HEK293T (cell line): Measurements from ENCODE around the gene PTPN4.

Experiments
- CTCF ChIA-PET: fragments of 350-600 bp; formaldehyde crosslinking; extraction: SDS; loops from one replicate; lab custom pipeline; 2021; ENCODE audit warnings: antibody characterized with exemption, inconsistent platforms; lab: Yijun Ruan, JAX
- POLR2A ChIA-PET: fragments of 350-600 bp; formaldehyde crosslinking; extraction: SDS; loops from one replicate; lab custom pipeline; 2020; ENCODE audit warnings: antibody characterized with exemption, inconsistent platforms; lab: Yijun Ruan, JAX
- DNase-seq: peaks from one replicate; pipeline ENCODE4 v3.0.0; 2012; ENCODE audit warnings: mixed read lengths; ENCODE audit errors: extremely low spot score
- ARNT ChIP-seq: fragments of 450-650 bp; IDR thresholded peaks from 2 replicates; pipeline ENCODE4 v1.6.1; 2017; ENCODE audit warnings: mild to moderate bottlenecking
- BHLHE40 ChIP-seq: fragments of 450-650 bp; IDR thresholded peaks from 2 replicates; pipeline ENCODE4 v1.6.1; 2016; ENCODE audit warnings: mild to moderate bottlenecking, moderate library complexity, borderline replicate concordance
- CTBP1 ChIP-seq: fragments of 450-650 bp; IDR thresholded peaks from 2 replicates; pipeline ENCODE4 v1.6.1; 2016; ENCODE audit warnings: borderline replicate concordance
- ELF4 ChIP-seq: fragments of 450-650 bp; IDR thresholded peaks from 2 replicates; pipeline ENCODE4 v1.6.1; 2017; ENCODE audit warnings: antibody characterized with exemption
- FOXA1 ChIP-seq: fragments of 450-650 bp; IDR thresholded peaks from 2 replicates; pipeline ENCODE4 v1.6.1; 2016; ENCODE audit warnings: mild to moderate bottlenecking
- FOXK2 ChIP-seq: fragments of 450-650 bp; IDR thresholded peaks from 2 replicates; pipeline ENCODE4 v1.6.1; 2016; ENCODE audit warnings: mild to moderate bottlenecking
- FOXM1 ChIP-seq: fragments of 450-650 bp; IDR thresholded peaks from 2 replicates; pipeline ENCODE4 v1.6.1; 2017; ENCODE audit warnings: mild to moderate bottlenecking, borderline replicate concordance
- HDGF ChIP-seq: fragments of 450-650 bp; IDR thresholded peaks from 2 replicates; pipeline ENCODE4 v1.6.1; 2017; ENCODE audit warnings: antibody characterized with exemption, borderline replicate concordance
- L3MBTL2 ChIP-seq: fragments of 450-650 bp; conservative IDR thresholded peaks from 2 replicates; pipeline ENCODE4 v1.6.1; 2016; ENCODE audit warnings: mild to moderate bottlenecking
- LEF1 ChIP-seq: fragments of 450-650 bp; IDR thresholded peaks from 2 replicates; pipeline ENCODE4 v1.6.1; 2017; ENCODE audit warnings: mild to moderate bottlenecking, borderline replicate concordance
- NFRKB ChIP-seq: fragments of 450-650 bp; IDR thresholded peaks from 2 replicates; pipeline ENCODE4 v1.6.1; 2016; ENCODE audit warnings: mild to moderate bottlenecking, moderate library complexity
- SP1 ChIP-seq: fragments of 450-650 bp; IDR thresholded peaks from 2 replicates; pipeline ENCODE4 v1.6.1; 2017
- SUZ12 ChIP-seq: fragments of 450-650 bp; IDR thresholded peaks from 2 replicates; pipeline ENCODE4 v1.6.1; 2016; ENCODE audit warnings: mild to moderate bottlenecking
- TARDBP ChIP-seq: fragments of 450-650 bp; IDR thresholded peaks from 2 replicates; pipeline ENCODE4 v1.6.1; 2016
- ZNF384 ChIP-seq: fragments of 450-650 bp; IDR thresholded peaks from 2 replicates; pipeline ENCODE4 v1.6.1; 2016
- TF ChIP-seq, protein P1 (sequence below): fragments of 450-650 bp; IDR thresholded peaks from 2 replicates; pipeline ENCODE4 v1.6.1; 2016

Gene PTPN4

DNA sequence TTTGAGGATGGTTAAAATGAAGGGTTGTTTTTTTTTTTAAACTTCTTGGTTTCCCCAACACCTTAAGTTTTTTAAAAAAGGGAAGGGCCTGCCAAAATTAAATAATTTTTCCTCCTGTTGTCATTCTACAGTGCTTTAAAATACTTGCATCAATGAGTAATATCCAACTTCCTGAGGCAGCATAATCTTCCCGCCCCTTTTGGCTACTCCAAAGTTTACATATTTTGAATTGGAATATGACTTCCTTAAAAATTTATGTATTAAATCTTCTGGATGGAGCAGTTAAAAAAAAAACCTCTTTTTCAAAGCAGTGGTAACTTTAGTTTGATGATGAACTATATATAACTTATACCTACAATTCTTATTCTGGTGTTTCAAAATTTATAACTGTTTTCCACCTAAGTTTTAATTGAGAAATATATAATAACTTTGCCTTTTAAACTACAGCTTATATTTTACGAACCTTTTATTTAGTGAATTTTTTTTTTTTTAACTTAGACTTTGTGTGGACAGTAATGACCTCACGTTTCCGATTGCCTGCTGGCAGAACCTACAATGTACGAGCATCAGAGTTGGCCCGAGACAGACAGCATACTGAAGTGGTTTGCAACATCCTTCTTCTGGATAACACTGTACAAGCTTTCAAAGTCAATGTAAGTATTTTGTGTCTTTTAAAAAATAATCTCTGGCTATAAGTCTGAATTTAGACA lies 49.8 kb downstream of the PTPN4 start:
- ChIA-PET POLR2A (interaction anchor here (0.6 kb wide), 1 partner anchor 809 kb away, joined by 3 read pairs; no protein-coding TSS in a partner anchor), CTCF (interaction anchor here (0.6 to 1.6 kb wide), 2 partner anchors 14 to 56 kb away, joined by 3 to 4 read pairs; no protein-coding TSS in a partner anchor)
- no peak for DNase-seq
- no peak for TF ChIP-seq ELF4
- no peak for TF ChIP-seq L3MBTL2
- TF ChIP-seq FOXK2, result no peak
- no peak for TF ChIP-seq TARDBP
- TF ChIP-seq CTBP1, result no peak
- no peak for TF ChIP-seq NFRKB
- TF ChIP-seq SP1, result no peak
- no peak for TF ChIP-seq BHLHE40
- no peak for TF ChIP-seq HDGF
- no peak for TF ChIP-seq ARNT
- no peak for TF ChIP-seq FOXA1
- no peak for TF ChIP-seq ZNF384
- TF ChIP-seq LEF1, result no peak
- TF ChIP-seq FOXM1, result no peak
- TF ChIP-seq, protein P1, sequence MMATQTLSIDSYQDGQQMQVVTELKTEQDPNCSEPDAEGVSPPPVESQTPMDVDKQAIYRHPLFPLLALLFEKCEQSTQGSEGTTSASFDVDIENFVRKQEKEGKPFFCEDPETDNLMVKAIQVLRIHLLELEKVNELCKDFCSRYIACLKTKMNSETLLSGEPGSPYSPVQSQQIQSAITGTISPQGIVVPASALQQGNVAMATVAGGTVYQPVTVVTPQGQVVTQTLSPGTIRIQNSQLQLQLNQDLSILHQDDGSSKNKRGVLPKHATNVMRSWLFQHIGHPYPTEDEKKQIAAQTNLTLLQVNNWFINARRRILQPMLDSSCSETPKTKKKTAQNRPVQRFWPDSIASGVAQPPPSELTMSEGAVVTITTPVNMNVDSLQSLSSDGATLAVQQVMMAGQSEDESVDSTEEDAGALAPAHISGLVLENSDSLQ, result no peak
- TF ChIP-seq SUZ12, result no peak

DNA sequence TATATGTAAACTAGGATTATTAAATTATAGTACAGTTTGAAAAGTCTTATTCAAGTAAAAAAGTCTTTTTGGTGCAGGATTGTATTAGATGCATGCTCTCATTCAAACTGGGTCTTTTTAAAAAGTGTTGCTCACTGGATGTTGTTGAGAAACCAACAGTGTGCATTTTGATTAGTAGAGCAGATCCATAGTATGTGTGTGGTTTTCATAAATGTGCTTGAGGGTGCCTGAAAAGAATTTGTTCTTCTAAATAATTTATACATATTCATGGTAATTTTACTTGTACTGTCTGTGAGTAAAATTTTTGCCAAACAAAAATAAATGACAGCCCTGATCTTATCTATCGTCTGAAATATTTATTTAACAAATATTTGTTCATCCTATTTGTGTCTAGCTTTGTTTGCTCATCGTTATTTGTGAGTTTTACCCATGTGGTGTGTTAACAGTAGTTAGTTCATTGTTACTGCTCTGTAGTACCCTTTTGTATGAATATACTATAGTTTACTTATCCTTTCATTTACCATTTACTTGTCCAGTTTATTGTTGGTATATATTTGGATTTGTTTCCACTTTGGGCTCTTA lies 50.4 kb downstream of the PTPN4 start:
- POLR2A ChIA-PET, result no interaction called here
- CTCF ChIA-PET, result interaction anchor here (1.6 kb wide), 1 partner anchor 13 kb away, joined by 3 read pairs; no protein-coding TSS in a partner anchor
- TF ChIP-seq NFRKB, result no peak
- no peak for TF ChIP-seq ARNT
- TF ChIP-seq TARDBP, result no peak
- TF ChIP-seq CTBP1, result no peak
- no peak for TF ChIP-seq ELF4
- no peak for TF ChIP-seq ZNF384
- DNase-seq, result no peak

- ChIA-PET CTCF (no interaction called here), POLR2A (no interaction called here)
- no peak for DNase-seq
- TF ChIP-seq FOXA1 (no peak), SUZ12 (no peak), LEF1 (no peak), ZNF384 (no peak), CTBP1 (no peak), NFRKB (no peak), ELF4 (no peak), TARDBP (no peak), FOXM1 (no peak), FOXK2 (no peak), L3MBTL2 (no peak), HDGF (no peak), SP1 (no peak), BHLHE40 (no peak), ARNT (no peak)
- TF ChIP-seq, protein P1, result no peak
These were observed 54.5 kb downstream of the PTPN4 start for GRCh38 chr2:119814216-119814615.

- ChIA-PET POLR2A (interaction anchor here (1.0 kb wide), 1 partner anchor 59 kb away, joined by 4 read pairs; the partner anchor contains the start of gene PTPN4), CTCF (interaction anchor here (0.6 kb wide), 1 partner anchor 24 kb away, joined by 3 read pairs; no protein-coding TSS in a partner anchor)
- TF ChIP-seq HDGF, result no peak
- no peak for TF ChIP-seq ARNT
- no peak for TF ChIP-seq BHLHE40
- no peak for TF ChIP-seq L3MBTL2
- TF ChIP-seq CTBP1, result no peak
- no peak for TF ChIP-seq SP1
- no peak for TF ChIP-seq FOXM1
- no peak for TF ChIP-seq ELF4
- no peak for TF ChIP-seq NFRKB
- no peak for TF ChIP-seq TARDBP
- no peak for TF ChIP-seq FOXA1
- no peak for TF ChIP-seq LEF1
- no peak for TF ChIP-seq ZNF384
- TF ChIP-seq, protein P1, result no peak
- TF ChIP-seq SUZ12, result no peak
- no peak for TF ChIP-seq FOXK2
- DNase-seq, result no peak
These were observed 59.1 kb downstream of the PTPN4 start for GRCh38 chr2:119818792-119819191.

GRCh38 chr2:119819846-119820245 lies 60.1 kb downstream of the PTPN4 start:
- ChIA-PET CTCF (interaction anchor here (0.7 to 1.7 kb wide), 4 partner anchors 66 to 117 kb away, joined by 3 to 9 read pairs (median 4); no protein-coding TSS in a partner anchor), POLR2A (interaction anchor here (1.3 to 2.6 kb wide), 2 partner anchors 60 to 141 kb away, joined by 3 to 11 read pairs; partner anchors contain the start of genes PTPN4 and TMEM177)

More at GRCh38 chr2:119819846-119820245, 60.1 kb downstream of the PTPN4 start:
- DNase-seq, result no peak
- TF ChIP-seq BHLHE40 (no peak), TARDBP (no peak), ARNT (no peak), SP1 (no peak)
